Left lung (tissue), 10 donors: ENCODE results near the gene DNAJB14. TPM values are rescaled to one million over a fixed set of nuclear protein-coding genes. Genes with fewer than 3 reads are reported as not detected.

Source experiments
- ATAC-seq: fragments of 200-7000 bp; cut with Tn5 transposase; one replicate; pipeline ENCODE4 v1.9.1; 2020; ENCODE audit warnings: moderate library complexity
- DNase-seq, 4 donors: peaks; one replicate each; pipeline ENCODE4 v3.0.0-alpha.2; 2013 to 2020
- H3K27ac ChIP-seq, 2 donors: fragments of 200-600 bp; sonication (generic) in 1 of 2; one replicate each; pipeline versions ENCODE4 v1.5.0 to v1.8.0; 2020 to 2021
- H3K27me3 ChIP-seq, 2 donors: fragments of 200-600 bp; sonication (generic) in 1 of 2; one replicate each; pipeline versions ENCODE4 v1.5.0 to v1.8.0; 2020 to 2021
- H3K36me3 ChIP-seq, 2 donors: fragments of 200-600 bp; sonication (generic) in 1 of 2; one replicate each; pipeline versions ENCODE4 v1.5.0 to v1.8.0; 2020 to 2021
- H3K4me1 ChIP-seq, 2 donors: fragments of 200-600 bp; one replicate each; pipeline ENCODE4 v1.8.0; 2021
- H3K4me3 ChIP-seq, 2 donors: fragments of 200-600 bp; sonication (generic) in 1 of 2; one replicate each; pipeline versions ENCODE4 v1.5.0 to v1.8.0; 2020 to 2021; ENCODE audit warnings: mild to moderate bottlenecking in 1 of 2
- H3K9me3 ChIP-seq, 2 donors: fragments of 200-600 bp; sonication (generic) in 1 of 2; one replicate each; pipeline versions ENCODE4 v1.5.0 to v1.8.0; 2020 to 2021
- intact Hi-C, 2 donors: fragments of 100-400 bp; cut with DNase I; formaldehyde crosslinking; loops; one replicate each; pipeline versions ENCODE4 v1.11.2 to v1.14.2; 2022
- polyA plus RNA-seq, 6 donors: library from polyadenylated mRNA; unstranded; fragments of 120-200 nt; gene quantifications; one replicate each; pipeline ENCODE4 v1.2.1, GENCODE V29; 2013; ENCODE audit not compliant: insufficient read length in 6 of 6
- total RNA-seq, 2 donors: library from RNA; stranded (reverse); fragmentation: NEBNext Ultra II Directional; extraction: Animal tissue kit (Norgen Biotek cat#: 25700); gene quantifications; one replicate each; pipeline ENCODE4 v1.2.1, GENCODE V29; 2021
- TF ChIP-seq, protein P1 (sequence below), 2 donors: fragments of 200-600 bp; sonication (generic) in 1 of 2; IDR thresholded peaks; one replicate each; pipeline versions ENCODE4 v1.5.0 to v1.8.0; 2021; ENCODE audit warnings: antibody characterized with exemption in 2 of 2
- donor health status: DM: no; HTN: yes; CAD: no.
- donor health status: DM: no; HTN: no; CAD: no.

Gene DNAJB14
- total and polyA plus RNA-seq, 8 donors: 44.7 to 60.3 (median 50.5) TPM

DNA sequence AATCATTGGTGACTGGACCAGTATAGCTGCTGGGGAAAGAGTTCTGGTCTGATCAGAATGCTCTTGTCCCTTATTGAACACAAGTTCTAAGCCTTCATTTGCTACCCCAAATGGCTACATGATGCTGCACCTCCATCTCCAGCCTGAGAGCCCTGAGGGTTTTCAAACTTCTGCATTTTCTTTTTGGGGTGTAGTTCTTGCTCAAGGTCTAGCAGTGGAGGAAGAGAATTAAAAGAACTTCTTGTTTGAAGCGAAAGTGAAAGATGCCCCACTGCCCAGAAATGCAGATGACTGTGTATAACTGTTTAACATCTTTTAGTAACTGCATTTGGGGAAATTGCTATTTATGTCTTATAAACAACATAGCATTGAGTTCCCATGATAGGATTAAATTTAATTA lies 90.7 kb downstream of the DNAJB14 start:
- intact Hi-C loops: no loop called here
- DNase-seq: no peak
- H3K9me3 ChIP-seq: no peaks in the 10 kb centered on the region
- no peaks in the 10 kb centered on the region for H3K36me3 ChIP-seq
- peak; percentile 68 for ATAC-seq
- H3K27ac ChIP-seq: peak overlapping the region; percentile 33 to 88
- H3K4me1 ChIP-seq: peaks cover 0 to 51% of the 10 kb centered on the region in 2 donors
- H3K4me3 ChIP-seq: no peak overlapping the region
- no peaks in the 10 kb centered on the region for H3K27me3 ChIP-seq
- TF ChIP-seq, protein P1, sequence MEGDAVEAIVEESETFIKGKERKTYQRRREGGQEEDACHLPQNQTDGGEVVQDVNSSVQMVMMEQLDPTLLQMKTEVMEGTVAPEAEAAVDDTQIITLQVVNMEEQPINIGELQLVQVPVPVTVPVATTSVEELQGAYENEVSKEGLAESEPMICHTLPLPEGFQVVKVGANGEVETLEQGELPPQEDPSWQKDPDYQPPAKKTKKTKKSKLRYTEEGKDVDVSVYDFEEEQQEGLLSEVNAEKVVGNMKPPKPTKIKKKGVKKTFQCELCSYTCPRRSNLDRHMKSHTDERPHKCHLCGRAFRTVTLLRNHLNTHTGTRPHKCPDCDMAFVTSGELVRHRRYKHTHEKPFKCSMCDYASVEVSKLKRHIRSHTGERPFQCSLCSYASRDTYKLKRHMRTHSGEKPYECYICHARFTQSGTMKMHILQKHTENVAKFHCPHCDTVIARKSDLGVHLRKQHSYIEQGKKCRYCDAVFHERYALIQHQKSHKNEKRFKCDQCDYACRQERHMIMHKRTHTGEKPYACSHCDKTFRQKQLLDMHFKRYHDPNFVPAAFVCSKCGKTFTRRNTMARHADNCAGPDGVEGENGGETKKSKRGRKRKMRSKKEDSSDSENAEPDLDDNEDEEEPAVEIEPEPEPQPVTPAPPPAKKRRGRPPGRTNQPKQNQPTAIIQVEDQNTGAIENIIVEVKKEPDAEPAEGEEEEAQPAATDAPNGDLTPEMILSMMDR (IDR thresholded peaks at IDR 0.05): no peak

DNA sequence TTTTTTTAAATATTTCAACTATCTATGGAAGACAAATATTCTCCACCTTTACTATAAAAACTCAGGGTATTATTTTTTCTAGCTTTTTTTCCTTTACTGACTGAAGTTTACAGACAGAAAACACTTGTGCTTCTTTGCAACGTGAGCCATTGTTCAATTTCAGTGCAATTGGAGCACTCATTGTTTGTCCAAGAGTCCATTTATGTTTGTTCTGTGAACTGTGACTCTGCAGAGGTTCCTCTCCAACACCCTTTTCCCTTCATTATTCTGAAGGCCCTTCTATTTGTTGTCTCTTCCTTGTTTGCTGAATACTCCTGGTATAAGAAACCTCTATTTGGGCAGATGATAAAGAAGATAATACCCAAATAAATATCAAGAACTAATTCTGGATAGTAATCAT lies 92.4 kb downstream of the DNAJB14 start:
- Histone ChIP-seq H3K27ac (peak overlapping the region in 1 of 2 donors; percentile 88), H3K36me3 (no peaks in the 10 kb centered on the region), H3K4me3 (no peak overlapping the region), H3K27me3 (no peaks in the 10 kb centered on the region), H3K4me1 (peaks cover 0 to 48% of the 10 kb centered on the region in 2 donors), H3K9me3 (no peaks in the 10 kb centered on the region)
- intact Hi-C loops: no loop called here
- ATAC-seq (no peak), DNase-seq (no peak)
- TF ChIP-seq, protein P1 (IDR thresholded peaks at IDR 0.05): no peak

DNA sequence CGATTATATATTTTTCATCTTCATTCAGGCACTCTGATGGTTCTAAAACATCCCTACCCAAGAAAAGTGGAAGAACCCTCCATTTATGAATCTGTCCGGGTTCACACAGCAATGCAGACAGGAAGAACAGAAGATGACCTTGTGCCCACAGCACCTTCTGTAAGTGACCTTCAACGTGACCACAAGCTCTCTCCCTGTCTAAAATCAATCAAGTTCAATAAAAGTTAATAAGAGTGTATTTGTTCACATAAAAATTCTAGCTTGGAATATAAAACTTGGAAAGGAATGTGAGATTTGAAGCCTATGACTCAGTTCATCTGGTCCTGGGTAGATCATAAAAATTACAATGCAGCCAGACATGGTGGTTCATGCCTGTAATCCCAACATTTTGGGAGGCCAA lies 93.2 kb downstream of the DNAJB14 start:
- no peak for DNase-seq
- TF ChIP-seq, protein P1 (IDR thresholded peaks at IDR 0.05): no peak
- H3K4me1 ChIP-seq: peaks cover 0 to 43% of the 10 kb centered on the region in 2 donors
- no peak for ATAC-seq
- H3K36me3 ChIP-seq: no peaks in the 10 kb centered on the region
- H3K27me3 ChIP-seq: no peaks in the 10 kb centered on the region
- no peak overlapping the region for H3K27ac ChIP-seq
- no peaks in the 10 kb centered on the region for H3K9me3 ChIP-seq
- no peak overlapping the region for H3K4me3 ChIP-seq
- intact Hi-C loops: no loop called here

DNA sequence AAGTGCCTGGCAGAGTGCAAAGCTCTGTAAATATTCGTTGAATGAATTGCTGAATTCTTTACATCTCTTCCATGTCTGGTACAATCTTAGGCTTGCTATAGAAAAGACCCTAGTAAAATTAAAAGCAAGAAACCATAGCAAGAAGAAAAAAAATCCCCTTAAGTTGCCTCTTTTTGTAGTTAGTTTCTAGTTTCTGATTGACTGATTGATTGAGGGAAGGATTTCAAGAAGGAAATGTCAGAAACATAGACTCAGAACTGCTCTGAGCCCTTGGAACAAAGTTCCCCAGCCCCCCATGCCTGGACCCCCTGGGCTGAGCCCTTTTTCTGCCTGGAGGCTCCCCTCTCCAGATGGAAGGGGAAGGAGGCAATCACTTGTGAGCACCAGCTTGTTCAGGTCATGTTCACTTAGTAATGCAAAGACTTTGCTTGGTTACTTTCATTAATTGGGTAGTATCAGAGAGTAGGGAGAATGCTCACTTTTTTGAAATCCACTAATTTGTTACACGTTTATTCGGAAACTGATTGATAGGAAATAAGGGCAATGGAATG lies 94.1 kb downstream of the DNAJB14 start:
- intact Hi-C loops: no loop called here
- TF ChIP-seq, protein P1 (IDR thresholded peaks at IDR 0.05): no peak
- DNase-seq (no peak), ATAC-seq (no peak)
- Histone ChIP-seq H3K4me1 (peaks cover 0 to 45% of the 10 kb centered on the region in 2 donors), H3K27me3 (no peaks in the 10 kb centered on the region), H3K9me3 (no peaks in the 10 kb centered on the region), H3K27ac (no peak overlapping the region), H3K4me3 (no peak overlapping the region), H3K36me3 (no peaks in the 10 kb centered on the region)

DNA sequence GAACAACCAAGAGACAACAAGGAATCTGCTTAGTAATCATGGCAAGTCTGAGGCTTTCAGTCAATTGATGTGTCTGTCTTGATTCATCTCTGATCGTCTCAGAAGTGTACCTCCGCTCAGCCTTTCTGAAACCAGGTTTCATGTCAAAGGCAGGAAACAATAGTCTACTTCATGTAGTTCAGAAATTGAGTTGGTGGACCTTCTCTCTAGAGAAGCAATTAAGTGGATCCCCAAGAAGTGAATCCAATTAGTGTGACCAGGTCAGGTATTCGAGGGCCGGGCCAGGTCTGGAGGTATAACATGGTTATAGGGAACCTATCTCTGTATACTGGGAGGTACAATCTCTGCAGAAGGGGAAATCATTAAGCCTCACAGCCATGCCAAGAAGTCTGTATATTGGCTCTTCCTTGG lies 97.8 kb downstream of the DNAJB14 start:
- Histone ChIP-seq H3K27me3 (no peaks in the 10 kb centered on the region), H3K36me3 (no peaks in the 10 kb centered on the region), H3K4me1 (peaks cover 0 to 44% of the 10 kb centered on the region in 2 donors), H3K9me3 (no peaks in the 10 kb centered on the region), H3K27ac (no peak overlapping the region), H3K4me3 (no peak overlapping the region)
- DNase-seq (no peak), ATAC-seq (no peak)
- intact Hi-C loops: no loop called here
- TF ChIP-seq, protein P1 (IDR thresholded peaks at IDR 0.05): no peak
